Panc1 (cell line): ENCODE data around the gene CAPN10. TPM values are rescaled to one million over a fixed set of nuclear protein-coding genes. Genes with fewer than 3 reads are reported as not detected.

Source experiments
- ATAC-seq: fragments of 200-7000 bp; cut with Tn5 transposase; 2 replicates; pipeline ENCODE4 v1.9.1; 2020; ENCODE audit warnings: mild to moderate bottlenecking, moderate library complexity
- BruUV-seq: library from RNA; stranded (reverse); fragments of 400-500 nt; replicated peaks from 2 replicates; lab custom pipeline; 2021; lab: Mats Ljungman, UMichigan
- CTCF ChIA-PET: fragments of 300-600 bp; sonication (Branson Sonifier 250); formaldehyde crosslinking; loops from one replicate; lab custom pipeline; 2022; ENCODE audit warnings: antibody characterized with exemption; lab: Charles Lee
- POLR2A ChIA-PET: fragments of 300-600 bp; sonication (Branson Sonifier 250); formaldehyde crosslinking; loops from one replicate; lab custom pipeline; 2022; ENCODE audit warnings: antibody characterized with exemption; lab: Charles Lee
- DNase-seq: peaks from one replicate; pipeline ENCODE4 v3.0.0-alpha.2; 2010; ENCODE audit warnings: low read depth, low spot score
- H3K27ac ChIP-seq: 2 replicates; pipeline ENCODE4 v1.5.1; 2011; ENCODE audit warnings: mild to moderate bottlenecking, low read length, inconsistent platforms
- H3K27me3 ChIP-seq: fragments of 200-500 bp; sonication (Bioruptor generic); 2 replicates; pipeline ENCODE4 v1.6.0; 2014; ENCODE audit warnings: low read length, inconsistent platforms; ENCODE audit not compliant: control insufficient read depth, insufficient read depth
- H3K36me3 ChIP-seq: fragments of 200-500 bp; sonication (Bioruptor generic); 2 replicates; pipeline ENCODE4 v1.5.1; 2014; ENCODE audit warnings: inconsistent platforms, mild to moderate bottlenecking, low read length, moderate library complexity; ENCODE audit not compliant: control insufficient read depth, insufficient read depth
- H3K4me1 ChIP-seq: 2 replicates; pipeline ENCODE4 v1.5.1; 2011; ENCODE audit warnings: inconsistent platforms, mild to moderate bottlenecking, low read length, moderate library complexity; ENCODE audit not compliant: control insufficient read depth, insufficient read depth
- H3K4me3 ChIP-seq, 2 experiments: 2 replicates each; pipeline ENCODE4 v1.5.1; 2011 to 2012; ENCODE audit warnings: low read depth in 2 of 2, low read length in 2 of 2, mild to moderate bottlenecking in 2 of 2, inconsistent platforms in 1 of 2, moderate library complexity in 1 of 2
- H3K9me3 ChIP-seq: fragments of 200-500 bp; sonication (Bioruptor generic); 2 replicates; pipeline ENCODE4 v1.5.1; 2014; ENCODE audit warnings: low read depth, mild to moderate bottlenecking, inconsistent platforms, low read length, moderate library complexity; ENCODE audit not compliant: control insufficient read depth, insufficient read depth
- POLR2AphosphoS5 ChIP-seq: IDR thresholded peaks from 2 replicates; pipeline ENCODE4 v1.6.1; 2012; ENCODE audit warnings: mild to moderate bottlenecking, low read depth, low read length, moderate library complexity
- SIN3A ChIP-seq: IDR thresholded peaks from 2 replicates; pipeline ENCODE4 v1.6.1; 2012; ENCODE audit warnings: low read depth, mild to moderate bottlenecking, low read length, moderate library complexity, borderline replicate concordance; ENCODE audit not compliant: insufficient read depth
- TCF7L2 ChIP-seq: IDR thresholded peaks from 2 replicates; pipeline ENCODE4 v1.6.1; 2011; ENCODE audit warnings: mild to moderate bottlenecking, low read depth, low read length, inconsistent platforms
- in situ Hi-C: cut with HindIII; loops from 2 replicates; pipeline ENCODE4 v1.10.0; 2016; ENCODE audit warnings: low sequenced_read_pairs, low pct_unique_long_range_greater_than_20kb
- intact Hi-C: fragments of 100-400 bp; cut with micrococcal nuclease; formaldehyde crosslinking; loops from one replicate; pipeline ENCODE4 v1.10.0; 2022; ENCODE audit not compliant: unreplicated experiment
- total RNA-seq: library from RNA; stranded (reverse); gene quantifications from one replicate; pipeline ENCODE4 v1.2.1, GENCODE V29; 2021; ENCODE audit not compliant: unreplicated experiment
- TF ChIP-seq, protein P1 (sequence below): fragments of 450-650 bp; IDR thresholded peaks from 2 replicates; pipeline ENCODE4 v1.5.1; 2017; ENCODE audit warnings: mild to moderate bottlenecking
- TF ChIP-seq, protein P2 (sequence below), 2 experiments: IDR thresholded peaks; 2 replicates each; pipeline ENCODE4 v1.6.1; 2011 to 2012; ENCODE audit warnings: low read depth in 2 of 2, control low read depth in 1 of 2, low read length in 1 of 2, mild to moderate bottlenecking in 1 of 2, moderate library complexity in 1 of 2; ENCODE audit not compliant: insufficient read depth in 1 of 2

Gene CAPN10
- total RNA-seq, 1 experiment from 2014 or later: 38.6 TPM

DNA sequence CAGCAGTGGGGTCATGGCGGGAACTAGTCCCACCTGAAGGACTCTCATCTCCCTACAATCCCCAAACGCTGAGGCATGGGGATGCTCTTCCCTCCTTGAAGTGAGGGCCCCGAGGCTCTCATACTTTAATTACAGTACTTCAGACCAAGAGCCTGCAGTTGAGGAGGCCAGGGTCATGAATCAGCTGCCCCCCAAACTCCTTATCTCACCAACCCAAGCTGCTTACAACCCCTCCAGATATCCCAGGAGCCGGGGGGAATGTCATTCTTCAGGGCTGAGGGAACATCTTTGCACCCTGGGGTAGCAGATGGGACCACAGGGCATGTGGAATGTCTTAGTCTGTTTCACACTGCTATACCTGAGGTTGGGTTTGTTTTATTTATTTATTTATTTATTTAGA lies 2.8 kb upstream of the CAPN10 start:
- in situ Hi-C loops (no loop called here), intact Hi-C loops (no loop called here)
- ChIA-PET POLR2A (no interaction called here), CTCF (no interaction called here)
- no peak for DNase-seq
- H3K4me3 ChIP-seq: no peak overlapping the region
- H3K27ac ChIP-seq: no peak overlapping the region
- ATAC-seq: no peak
- peaks cover 5% of the 10 kb centered on the region; the same call in 1 of the 2 replicates for H3K36me3 ChIP-seq
- BruUV-seq: no TSS peak
- TF ChIP-seq, protein P1, sequence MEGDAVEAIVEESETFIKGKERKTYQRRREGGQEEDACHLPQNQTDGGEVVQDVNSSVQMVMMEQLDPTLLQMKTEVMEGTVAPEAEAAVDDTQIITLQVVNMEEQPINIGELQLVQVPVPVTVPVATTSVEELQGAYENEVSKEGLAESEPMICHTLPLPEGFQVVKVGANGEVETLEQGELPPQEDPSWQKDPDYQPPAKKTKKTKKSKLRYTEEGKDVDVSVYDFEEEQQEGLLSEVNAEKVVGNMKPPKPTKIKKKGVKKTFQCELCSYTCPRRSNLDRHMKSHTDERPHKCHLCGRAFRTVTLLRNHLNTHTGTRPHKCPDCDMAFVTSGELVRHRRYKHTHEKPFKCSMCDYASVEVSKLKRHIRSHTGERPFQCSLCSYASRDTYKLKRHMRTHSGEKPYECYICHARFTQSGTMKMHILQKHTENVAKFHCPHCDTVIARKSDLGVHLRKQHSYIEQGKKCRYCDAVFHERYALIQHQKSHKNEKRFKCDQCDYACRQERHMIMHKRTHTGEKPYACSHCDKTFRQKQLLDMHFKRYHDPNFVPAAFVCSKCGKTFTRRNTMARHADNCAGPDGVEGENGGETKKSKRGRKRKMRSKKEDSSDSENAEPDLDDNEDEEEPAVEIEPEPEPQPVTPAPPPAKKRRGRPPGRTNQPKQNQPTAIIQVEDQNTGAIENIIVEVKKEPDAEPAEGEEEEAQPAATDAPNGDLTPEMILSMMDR: no peak
- TF ChIP-seq TCF7L2 (no peak), SIN3A (no peak), POLR2AphosphoS5 (no peak)
- TF ChIP-seq, protein P2, sequence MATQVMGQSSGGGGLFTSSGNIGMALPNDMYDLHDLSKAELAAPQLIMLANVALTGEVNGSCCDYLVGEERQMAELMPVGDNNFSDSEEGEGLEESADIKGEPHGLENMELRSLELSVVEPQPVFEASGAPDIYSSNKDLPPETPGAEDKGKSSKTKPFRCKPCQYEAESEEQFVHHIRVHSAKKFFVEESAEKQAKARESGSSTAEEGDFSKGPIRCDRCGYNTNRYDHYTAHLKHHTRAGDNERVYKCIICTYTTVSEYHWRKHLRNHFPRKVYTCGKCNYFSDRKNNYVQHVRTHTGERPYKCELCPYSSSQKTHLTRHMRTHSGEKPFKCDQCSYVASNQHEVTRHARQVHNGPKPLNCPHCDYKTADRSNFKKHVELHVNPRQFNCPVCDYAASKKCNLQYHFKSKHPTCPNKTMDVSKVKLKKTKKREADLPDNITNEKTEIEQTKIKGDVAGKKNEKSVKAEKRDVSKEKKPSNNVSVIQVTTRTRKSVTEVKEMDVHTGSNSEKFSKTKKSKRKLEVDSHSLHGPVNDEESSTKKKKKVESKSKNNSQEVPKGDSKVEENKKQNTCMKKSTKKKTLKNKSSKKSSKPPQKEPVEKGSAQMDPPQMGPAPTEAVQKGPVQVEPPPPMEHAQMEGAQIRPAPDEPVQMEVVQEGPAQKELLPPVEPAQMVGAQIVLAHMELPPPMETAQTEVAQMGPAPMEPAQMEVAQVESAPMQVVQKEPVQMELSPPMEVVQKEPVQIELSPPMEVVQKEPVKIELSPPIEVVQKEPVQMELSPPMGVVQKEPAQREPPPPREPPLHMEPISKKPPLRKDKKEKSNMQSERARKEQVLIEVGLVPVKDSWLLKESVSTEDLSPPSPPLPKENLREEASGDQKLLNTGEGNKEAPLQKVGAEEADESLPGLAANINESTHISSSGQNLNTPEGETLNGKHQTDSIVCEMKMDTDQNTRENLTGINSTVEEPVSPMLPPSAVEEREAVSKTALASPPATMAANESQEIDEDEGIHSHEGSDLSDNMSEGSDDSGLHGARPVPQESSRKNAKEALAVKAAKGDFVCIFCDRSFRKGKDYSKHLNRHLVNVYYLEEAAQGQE (IDR thresholded peaks at IDR 0.05; ENCODE audit: insufficient read depth in 1 of 2, low read depth in 2 of 2, low read length in 1 of 2): no peak
- no peaks in the 10 kb centered on the region; the same call in 1 of the 2 replicates for H3K9me3 ChIP-seq
- no peaks in the 10 kb centered on the region for H3K27me3 ChIP-seq
- peaks cover 37% of the 10 kb centered on the region for H3K4me1 ChIP-seq

DNA sequence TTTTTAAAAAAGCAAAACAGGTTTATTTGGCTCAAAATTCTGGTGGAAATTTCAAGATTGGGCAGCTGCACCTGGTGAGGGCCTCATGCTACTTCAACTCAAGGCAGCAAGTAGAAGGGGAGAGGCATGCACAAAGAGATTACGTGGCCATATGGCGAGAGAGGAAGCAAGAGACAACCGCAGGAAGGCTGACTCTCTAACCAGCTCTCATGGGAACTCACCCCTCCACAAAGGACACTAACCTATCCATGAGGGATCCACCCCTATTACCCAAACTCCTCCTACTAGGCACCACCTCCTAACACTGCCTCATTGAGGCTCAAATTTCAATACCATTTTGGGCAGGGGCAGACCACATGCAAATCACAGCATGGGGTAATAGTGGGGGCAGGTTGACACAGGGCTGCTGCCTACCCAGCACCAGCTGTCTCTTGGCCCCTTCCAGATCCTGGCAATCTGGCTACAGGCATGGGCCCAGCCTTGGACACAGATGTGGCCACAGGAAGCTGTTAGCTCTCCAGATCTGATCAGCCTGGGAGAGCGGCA lies 2.0 kb upstream of the CAPN10 start:
- in situ Hi-C loops (no loop called here), intact Hi-C loops (no loop called here)
- Histone ChIP-seq H3K36me3 (peaks cover 5% of the 10 kb centered on the region; the same call in 1 of the 2 replicates), H3K4me1 (peaks cover 40% of the 10 kb centered on the region), H3K4me3 (peak overlapping the region; percentile 98 to 100), H3K9me3 (no peaks in the 10 kb centered on the region; the same call in 1 of the 2 replicates), H3K27ac (no peak overlapping the region), H3K27me3 (no peaks in the 10 kb centered on the region)
- TF ChIP-seq TCF7L2 (no peak), SIN3A (no peak), POLR2AphosphoS5 (no peak)
- TF ChIP-seq, protein P2 (IDR thresholded peaks at IDR 0.05; ENCODE audit: insufficient read depth in 1 of 2, low read depth in 2 of 2, low read length in 1 of 2): no peak
- TF ChIP-seq, protein P1: no peak
- ATAC-seq: no peak
- no peak for DNase-seq
- CTCF ChIA-PET: no interaction called here
- BruUV-seq: no TSS peak
- POLR2A ChIA-PET: no interaction called here
